ENCODE data around the gene SOX12. TPM values are rescaled to one million over a fixed set of nuclear protein-coding genes. Genes with fewer than 3 reads are reported as not detected.

Gene SOX12
- 10.2 and 11.7 TPM in 2 replicates for total RNA-seq
- polyA plus RNA-seq (2012) = 13.1 TPM

DNA sequence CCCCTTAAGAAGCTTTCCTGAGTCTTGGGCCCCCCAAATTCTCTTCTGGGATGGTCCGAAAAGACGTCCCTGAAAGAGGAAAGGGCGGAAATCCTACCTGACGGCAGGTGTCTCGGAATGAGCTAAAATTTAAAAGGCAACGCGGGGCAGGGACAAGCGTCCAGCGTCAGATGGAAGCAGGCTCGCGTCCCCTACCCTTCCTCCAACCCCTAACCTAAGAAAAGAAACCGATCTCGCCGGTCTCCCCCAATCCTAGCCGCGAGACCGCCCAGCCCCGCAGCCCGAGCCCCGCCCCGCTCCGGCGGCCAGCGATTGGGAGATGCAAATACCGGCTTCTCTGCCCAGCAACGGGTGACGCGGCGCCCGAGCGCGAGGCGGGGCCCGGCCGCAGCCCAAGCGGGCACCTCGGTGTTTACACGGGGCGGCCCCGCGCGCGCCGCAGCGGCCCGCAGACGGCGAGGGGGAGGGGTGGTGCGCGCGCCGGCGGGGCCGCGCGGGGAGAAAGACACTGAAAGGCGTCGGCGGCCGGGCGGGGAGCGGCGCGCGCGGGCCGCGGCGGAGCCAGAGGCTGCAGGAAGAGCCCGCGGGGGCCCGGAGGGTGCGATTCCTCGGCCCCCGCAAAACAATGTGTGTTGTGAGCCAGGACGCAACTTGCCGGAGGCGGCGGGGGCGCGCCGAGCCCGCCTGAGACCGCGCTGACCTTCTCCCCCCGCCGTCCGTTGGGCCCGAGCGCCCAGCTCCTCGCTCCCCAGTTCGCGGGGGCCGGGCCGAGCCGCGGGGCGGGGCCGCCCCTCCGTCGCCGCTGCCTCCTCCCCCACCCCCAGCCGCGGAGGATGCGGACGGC, at the start of gene SOX12:
Gene SOX12, plus strand, starts transcription at position 508 of the 844 bp plus-strand sequence. CDS start 373 bp downstream, outside the sequence.
- DNase-seq (ENCODE audit: low read depth) = peak; percentile 93

DNA sequence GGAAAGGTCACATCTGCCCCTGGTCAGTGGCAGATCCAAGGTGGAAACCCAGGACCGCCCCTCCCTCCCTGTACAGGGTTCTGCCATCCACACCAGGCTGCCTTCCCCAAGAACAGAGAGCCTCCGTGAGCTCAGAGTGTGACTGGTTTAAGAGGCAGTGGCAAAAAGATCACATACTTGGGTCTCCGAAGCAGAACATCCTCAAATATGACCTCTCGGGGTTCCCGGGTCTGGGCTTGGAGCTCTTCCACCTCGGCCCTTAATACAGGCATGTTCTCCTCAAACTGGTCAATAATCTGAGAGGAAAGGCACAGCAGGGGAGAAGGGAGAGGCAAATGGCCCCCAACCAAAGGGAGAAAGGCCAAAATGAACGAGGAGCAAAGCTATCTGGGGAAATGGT, 49.6 kb upstream of the SOX12 start:
- DNase-seq (ENCODE audit: low read depth) = no peak

DNA sequence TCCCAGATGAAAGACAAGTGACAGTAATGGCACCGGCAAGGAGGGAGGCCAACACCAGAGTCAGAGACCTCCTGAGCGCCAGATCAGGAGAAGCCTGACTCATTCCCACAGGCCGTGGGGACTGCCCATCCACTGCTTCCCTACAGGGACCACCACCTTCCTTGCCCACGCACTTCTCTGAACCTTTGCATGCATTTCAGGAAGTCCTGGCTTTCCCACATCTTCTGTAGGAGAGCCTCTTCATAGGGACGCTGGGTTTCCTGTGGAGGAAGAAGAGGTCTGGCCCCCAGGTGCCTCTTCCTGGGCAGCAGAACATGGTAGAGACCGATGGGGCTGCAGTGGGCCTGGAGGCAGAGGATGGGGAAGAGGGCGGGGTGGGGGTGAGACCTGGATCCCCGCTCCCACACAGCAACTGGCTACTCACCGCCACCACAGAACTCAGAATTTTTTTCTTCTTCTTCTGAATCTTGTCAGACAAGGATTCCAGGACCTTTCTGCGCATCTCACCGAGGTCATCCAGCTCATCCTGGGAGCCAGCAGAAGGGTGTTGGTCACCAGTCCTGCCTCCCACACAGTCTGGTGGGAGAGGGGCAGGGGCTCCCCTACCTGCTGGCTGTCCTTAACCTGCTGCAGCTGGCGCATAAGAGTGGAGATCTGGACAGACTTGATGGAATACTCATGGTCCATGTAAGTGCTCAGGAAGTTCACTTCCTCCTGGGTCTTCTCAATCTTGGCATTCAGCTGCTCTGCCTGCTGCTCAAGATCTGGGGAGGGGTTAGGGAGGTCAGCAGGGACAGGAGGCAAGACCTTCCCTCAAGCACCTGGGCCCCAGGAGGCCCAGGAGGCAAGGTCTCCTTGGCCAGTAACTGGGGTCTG, 48.5 kb upstream of the SOX12 start:
- DNase-seq (ENCODE audit: low read depth) = no peak

DNA sequence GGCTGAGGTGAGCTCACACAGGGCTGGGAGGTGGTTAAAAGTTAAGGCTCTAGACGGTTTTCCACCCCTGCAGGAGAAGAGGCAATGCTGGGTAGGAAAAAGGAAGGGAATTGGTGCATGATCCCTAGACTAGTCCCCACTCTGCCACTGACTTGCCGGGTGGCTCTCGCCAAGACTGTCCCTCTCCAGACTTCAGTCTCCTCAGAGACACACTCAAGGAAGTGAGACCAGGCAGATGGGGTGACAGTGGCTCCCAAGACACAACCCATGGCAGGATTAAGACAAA, 47.9 kb upstream of the SOX12 start:
- DNase-seq (ENCODE audit: low read depth) = no peak

DNA sequence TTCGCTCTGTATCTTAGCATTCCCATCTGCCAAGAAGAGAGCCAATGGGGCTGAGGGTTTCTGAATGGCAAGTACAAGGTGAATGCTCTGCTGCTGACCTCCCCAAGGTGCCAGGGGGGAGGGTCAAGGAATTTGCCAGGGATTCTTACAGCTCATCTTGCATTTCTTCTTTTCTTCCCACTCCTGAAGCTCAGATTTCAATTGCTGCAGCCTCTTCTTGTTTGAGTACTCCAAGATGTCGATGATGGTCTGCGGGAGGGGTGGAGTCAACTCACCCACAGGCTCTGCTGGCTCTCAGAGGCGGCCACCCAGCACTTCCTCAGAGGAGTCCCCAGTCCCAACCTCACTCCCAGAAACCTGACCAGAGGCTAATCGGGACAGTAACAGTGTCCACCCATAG, 47.2 kb upstream of the SOX12 start:
- DNase-seq (ENCODE audit: low read depth) = no peak

DNA sequence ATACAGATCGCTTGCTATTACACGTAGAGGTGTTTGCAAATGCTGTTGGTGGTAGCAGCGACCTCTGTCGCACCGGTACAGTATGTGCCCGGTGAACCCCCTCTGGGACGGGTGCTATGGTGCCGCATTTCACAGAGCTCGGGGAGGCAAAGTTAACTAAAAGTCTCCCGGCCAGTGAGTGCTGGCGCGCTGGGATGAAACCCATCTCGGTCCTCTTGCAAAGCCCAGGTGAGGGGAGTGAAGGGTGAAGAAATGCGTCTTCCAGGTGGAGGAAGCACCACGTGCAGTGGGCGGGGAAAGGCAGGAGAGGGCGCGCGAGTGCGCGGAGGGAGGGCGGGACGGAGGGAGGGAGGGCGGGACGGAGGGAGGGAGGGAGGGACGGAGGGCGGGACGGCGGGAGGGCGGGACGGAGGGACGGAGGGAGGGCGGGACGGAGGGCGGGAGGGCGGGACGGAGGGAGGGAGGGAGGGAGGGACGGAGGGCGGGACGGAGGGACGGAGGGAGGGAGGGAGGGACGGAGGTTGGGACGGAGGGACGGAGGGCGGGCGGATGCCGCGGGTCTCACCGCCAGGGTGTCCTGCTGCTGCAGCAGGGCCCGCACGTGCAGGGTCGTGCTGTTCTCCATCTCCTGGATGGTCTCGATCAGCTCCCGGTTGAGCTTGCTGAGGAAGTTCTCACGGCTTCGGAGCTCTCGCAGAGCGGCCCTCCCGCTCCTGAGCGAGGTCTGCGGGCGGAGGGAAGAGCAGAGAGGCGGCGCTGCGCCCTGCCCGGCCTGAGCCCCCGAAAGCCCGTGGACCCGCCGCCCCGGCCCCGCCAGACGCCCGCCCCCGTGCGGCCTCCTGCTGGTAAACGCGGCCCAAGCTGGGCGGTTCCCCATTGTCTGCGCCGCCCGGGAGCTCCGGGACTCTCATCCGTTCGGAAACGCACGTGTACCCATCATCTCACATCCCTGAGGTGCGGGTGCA, 46.5 kb upstream of the SOX12 start:
- DNase-seq (ENCODE audit: low read depth) = no peak

DNA sequence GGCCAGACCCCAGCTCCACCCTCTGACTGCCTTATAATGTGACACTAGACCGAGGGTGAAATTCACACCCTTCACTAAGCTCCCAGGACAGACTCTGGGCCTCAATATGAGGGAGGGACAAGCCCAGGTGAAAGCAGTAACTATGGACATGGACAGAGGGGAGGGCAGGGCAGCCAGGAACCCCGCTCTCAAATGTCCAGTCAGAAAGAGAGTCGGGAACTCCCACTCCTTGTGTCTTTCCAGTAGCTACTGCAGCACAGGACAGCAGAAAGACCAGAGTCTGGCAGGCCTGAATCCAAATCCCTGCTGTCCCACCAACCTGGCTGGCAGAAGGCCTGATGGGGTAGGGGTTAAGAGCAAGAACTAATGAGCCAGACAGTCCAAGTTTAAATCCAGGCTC, 41.2 kb upstream of the SOX12 start:
- no peak for DNase-seq (ENCODE audit: low read depth)

DNA sequence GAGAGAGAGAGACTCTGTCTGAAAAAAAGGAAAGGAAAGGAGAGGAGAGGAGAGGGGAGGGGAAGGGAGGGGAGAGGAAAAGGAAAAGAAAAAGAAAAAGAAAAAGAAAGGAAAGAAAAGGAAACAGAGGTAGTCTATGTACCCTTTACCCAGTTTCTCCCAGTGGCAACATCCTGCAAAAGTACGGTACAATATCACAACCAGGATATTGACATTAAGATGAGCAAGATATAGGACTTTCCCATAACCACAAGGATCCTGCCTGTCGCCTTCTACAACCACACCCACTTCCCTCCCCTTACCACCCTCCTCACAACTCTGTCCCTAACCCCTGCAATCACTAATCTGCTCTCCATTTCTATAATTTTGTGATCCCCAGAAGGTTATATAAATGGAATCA, 38.8 kb upstream of the SOX12 start:
- DNase-seq (ENCODE audit: low read depth) = no peak

DNA sequence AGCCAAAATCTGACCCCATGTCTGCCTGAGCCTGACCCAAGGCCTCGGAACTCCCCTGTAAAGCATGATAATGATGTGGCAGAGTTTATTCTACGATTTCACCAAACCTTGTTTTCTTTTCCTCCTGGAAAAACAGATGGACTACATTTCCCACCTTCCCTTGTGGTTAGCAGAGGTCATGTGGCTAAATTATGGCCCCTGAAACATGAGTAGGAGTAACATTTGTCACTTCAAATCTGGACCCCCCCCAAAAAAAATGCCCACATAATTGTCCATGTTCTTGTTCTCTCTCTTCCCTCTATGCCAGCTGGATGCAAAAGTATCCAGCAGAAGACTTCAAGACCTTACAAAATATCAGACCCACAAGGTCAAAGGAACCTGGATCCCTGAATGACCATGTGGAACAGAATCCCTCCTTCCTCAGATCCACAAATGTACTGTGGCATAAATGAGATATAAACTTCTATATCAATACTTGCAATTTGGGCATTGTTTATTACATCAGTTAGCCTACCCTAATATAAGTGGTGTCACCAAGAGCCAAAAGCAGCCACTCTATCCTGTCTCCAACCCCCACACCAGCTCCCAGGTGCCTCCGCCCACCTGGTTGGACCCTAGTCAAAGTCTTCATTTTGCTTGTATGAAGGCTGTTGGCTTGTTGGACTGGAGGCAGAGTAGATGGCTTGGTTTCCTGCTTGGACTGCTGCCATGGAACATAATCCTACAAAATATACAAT, 36.2 kb upstream of the SOX12 start:
- DNase-seq (ENCODE audit: low read depth) = peak; percentile 18

DNA sequence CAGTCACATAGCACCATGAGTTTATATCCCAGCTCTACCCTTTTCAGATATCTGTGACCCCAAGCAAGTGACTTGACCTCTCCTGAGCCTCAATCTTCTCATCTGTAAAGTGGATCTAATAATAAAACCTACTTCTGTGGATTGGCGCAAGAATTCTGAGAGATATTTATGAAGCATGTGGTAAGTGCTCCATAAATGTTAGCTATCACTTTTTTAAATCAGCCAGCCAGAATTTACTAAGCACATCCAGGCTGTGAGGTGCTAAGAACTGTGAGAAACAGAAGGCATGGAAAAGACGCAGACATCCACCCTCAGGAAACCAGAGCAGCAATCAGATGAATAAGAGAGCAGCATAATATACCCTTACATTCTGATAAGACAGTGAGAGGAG, 35.7 kb upstream of the SOX12 start:
- no peak for DNase-seq (ENCODE audit: low read depth)

DNA sequence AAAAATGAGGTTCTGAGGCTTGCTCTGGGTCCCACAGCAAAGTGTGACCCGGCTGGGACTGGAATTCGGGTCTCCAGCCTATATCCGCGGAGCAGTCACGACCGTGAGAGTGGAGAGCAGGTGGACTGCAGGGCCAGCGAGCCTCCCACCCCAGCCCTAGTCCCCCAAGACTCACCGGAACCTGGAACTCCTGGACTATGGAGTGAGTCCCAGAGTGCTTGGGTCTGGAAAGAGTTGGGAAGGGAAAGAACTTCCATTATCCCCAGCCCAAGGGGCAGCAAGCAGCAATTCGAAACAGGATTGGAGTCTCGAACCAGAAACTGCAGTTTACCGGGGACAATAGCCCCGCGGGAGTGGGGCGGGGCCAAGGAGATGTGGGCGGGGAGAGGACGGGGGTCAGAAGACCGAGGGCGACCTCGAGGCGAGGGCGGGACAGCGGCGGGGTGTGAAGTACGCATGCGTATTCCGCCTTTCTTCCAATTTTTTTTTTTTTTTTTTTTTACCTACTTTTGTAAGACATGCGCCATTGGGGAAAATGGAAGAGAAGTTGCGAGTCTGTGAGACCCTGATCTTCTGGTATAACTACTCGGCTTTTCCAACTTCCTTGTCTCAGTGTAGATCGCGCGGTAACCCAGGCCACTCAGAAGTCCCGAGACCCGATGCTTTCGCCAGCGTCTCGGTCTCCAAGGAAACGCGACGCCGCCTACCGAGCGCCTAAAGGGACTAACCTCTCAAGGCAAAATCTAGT, 35.1 kb upstream of the SOX12 start, which contains the start of gene C20orf96:
Gene C20orf96, minus strand, starts transcription at position 667 of the 748 bp plus-strand sequence. Its CDS starts 140 bp downstream, at position 527.
- peak; percentile 97 for DNase-seq (ENCODE audit: low read depth)

DNA sequence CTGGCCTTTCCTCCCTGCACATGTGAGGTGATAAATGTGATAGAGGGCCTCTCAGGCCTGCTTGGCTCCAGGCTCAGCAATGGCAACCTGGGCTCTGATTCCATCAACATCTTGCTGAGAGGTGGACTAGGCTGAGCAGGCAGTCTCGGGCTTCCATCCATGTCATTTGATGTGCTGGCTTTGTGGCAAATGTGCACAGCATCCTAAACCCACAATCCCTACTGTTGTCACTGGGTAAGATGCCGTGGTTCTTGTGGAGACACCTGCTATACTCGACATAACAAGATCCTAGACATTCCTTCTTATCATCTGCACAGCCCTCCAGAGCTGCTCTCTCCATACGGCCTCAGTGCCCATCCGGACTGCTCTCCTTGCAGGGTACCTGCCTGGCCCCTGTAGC, 30.8 kb upstream of the SOX12 start:
- peak; percentile 68 for DNase-seq (ENCODE audit: low read depth)

DNA sequence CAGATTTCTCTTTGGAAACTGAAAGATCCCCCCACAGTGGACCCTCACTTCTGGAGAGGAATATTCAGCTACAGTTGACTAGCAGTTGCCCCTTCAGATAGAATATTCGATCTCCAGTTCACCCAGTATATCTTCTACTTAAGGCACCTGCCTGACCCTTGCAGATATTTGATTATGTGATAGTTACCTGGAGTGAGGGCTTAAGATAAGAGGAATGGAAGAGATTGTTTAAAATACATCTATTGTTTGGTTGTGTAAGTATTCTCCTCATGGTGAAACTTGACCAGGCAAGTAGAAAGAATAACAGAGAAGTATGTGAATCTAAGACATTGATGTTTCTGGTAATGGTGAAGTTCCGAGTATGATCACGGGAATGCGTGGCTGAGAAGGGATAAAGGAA, 29.5 kb upstream of the SOX12 start:
- no peak for DNase-seq (ENCODE audit: low read depth)

DNA sequence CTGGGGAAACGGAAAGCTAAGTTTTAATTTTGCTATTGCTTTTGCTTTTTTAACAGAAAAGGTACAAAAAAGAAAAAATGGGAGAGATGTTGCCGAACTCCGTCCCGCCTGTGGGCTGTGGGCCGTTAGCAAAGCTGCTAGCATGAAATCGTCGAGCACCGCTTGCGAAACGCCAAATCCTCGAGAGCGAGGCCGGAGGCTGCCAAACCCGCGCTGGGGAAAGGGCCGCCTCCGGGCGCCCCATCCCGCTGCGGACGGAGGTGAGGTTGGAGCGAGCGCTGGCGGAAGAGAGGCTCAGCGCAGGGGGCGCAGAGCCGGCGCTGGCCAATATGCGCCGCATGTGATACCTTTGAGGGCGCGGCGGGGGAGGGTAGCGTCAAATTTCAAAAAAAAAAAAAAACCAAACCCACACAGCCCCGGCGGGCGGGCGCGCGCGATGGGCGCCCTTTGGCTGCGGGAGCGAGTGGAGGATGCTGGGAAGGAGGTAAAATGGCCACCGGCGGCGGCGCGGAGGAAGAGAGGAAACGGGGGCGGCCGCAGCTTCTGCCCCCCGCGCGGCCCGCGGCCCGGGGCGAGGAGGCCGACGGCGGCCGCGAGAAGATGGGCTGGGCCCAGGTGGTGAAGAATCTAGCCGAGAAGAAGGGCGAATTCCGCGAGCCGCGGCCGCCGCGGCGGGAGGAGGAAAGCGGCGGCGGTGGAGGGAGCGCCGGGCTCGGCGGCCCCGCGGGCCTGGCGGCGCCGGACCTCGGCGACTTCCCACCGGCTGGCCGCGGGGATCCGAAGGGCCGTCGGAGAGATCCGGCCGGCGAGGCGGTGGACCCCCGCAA, 28.0 kb upstream of the SOX12 start, which contains the start of gene ZCCHC3:
Gene ZCCHC3, plus strand, starts transcription at position 473 of the 827 bp plus-strand sequence. Its CDS starts 17 bp downstream, at position 490.
- peak; percentile 93 for DNase-seq (ENCODE audit: low read depth)

DNA sequence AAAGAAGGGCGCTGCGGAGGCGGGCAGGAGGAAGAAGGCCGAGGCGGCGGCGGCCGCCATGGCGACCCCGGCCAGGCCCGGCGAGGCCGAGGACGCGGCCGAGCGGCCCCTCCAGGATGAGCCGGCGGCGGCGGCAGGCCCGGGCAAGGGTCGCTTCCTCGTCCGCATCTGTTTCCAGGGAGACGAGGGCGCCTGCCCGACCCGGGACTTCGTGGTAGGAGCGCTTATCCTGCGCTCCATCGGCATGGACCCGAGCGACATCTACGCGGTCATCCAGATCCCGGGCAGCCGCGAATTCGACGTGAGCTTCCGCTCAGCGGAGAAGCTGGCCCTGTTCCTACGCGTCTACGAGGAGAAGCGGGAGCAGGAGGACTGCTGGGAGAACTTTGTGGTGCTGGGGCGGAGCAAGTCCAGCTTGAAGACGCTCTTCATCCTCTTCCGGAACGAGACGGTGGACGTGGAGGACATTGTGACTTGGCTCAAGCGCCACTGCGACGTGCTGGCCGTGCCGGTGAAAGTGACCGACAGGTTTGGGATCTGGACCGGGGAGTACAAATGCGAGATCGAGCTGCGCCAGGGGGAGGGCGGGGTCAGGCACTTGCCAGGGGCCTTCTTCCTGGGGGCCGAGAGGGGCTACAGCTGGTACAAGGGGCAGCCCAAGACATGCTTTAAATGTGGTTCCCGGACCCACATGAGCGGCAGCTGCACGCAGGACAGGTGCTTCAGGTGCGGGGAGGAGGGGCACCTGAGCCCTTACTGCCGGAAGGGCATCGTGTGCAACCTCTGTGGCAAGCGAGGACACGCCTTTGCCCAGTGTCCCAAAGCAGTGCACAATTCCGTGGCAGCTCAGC, 27.2 kb upstream of the SOX12 start:
- DNase-seq (ENCODE audit: low read depth) = peak; percentile 65

DNA sequence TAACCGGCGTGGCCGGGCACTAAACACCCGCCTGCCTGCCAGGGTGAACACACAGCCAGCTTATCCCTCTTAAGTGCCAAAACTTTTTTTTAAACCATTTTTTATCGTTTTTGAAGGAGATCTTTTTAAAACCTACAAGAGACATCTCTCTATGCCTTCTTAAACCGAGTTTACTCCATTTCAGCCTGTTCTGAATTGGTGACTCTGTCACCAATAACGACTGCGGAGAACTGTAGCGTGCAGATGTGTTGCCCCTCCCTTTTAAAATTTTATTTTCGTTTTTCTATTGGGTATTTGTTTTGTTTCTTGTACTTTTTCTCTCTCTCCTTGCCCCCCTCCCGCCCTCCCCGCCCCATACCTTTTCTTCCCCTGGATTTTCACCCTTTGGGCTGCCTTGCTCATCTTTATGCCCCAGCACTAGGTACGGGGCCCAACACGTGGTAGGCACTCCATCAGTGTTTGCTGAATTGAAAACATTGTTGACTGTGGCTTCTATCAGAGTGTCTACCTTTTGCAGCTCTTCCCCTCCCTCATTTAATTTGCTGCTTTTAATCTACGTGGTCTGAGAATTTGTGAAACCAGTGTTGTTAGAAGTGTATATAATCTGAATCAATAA, 26.5 kb upstream of the SOX12 start:
- DNase-seq (ENCODE audit: low read depth) = no peak

DNA sequence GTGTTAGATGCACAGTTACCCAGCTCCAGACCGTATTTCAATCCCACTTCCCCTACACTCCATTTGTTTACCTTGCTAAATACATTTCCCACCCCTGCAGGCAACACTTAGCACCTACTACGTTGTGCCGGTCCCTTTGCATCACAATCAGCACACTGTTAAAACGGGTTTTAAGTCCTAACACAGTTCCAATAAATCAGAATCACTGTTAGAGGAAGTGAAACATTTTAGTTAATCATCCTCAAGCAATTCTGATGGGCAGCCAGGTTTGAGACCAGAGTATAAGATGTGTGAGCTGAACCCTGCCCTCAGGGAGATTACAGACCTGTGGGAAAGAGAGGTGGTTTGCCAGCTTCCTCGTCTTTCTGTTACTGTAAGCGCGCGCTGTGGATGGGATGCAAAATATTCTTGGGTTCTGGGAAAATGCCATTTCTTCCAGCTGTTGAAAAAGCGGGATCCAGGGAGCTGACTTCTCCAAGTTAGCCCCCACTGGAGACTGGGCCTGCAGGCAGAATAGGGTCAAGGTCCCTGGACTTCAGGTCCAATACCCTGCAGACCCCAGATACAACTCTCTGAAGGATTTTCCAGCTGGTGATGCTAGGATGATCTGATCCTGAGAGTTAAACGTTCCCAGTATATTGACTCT, 24.9 kb upstream of the SOX12 start:
- DNase-seq (ENCODE audit: low read depth) = no peak
